ENCODE measurements around the gene FSIP2. TPM values are rescaled to one million over a fixed set of nuclear protein-coding genes. Genes with fewer than 3 reads are reported as not detected.

The FSIP2 gene
- total RNA-seq, 1 experiment from 2014 or later: not detected

- Histone ChIP-seq H3K79me2 (ENCODE audit: low read length) (no peaks in the 10 kb centered on the region), H3K9me2 (replicated peaks; ENCODE audit: insufficient read depth, low read length) (no peaks in the 10 kb centered on the region), H2AFZ (ENCODE audit: low read length) (no peak overlapping the region), H3K27ac (ENCODE audit: low read length) (no peak overlapping the region), H3K36me3 (ENCODE audit: insufficient read depth, low read length) (no peaks in the 10 kb centered on the region), H3K4me1 (ENCODE audit: low read length) (no peaks in the 10 kb centered on the region), H3K9ac (ENCODE audit: low read length) (no peak overlapping the region), H3K4me2 (ENCODE audit: low read depth, low read length, poor library complexity, severe bottlenecking) (no peak overlapping the region), H4K20me1 (ENCODE audit: insufficient read depth, low read depth, low read length) (no peaks in the 10 kb centered on the region), H3K27me3 (ENCODE audit: low read length) (no peaks in the 10 kb centered on the region), H3K9me3 (ENCODE audit: low read length) (peaks cover 22% of the 10 kb centered on the region), H3K4me3 (ENCODE audit: low read length) (no peak overlapping the region)
- DNase-seq: no peak
Observed at GRCh38 chr2:185813707-185814106, 75.1 kb downstream of the FSIP2 start.

- H3K9me2 ChIP-seq (replicated peaks; ENCODE audit: insufficient read depth, low read length): no peaks in the 10 kb centered on the region
- peaks cover 18% of the 10 kb centered on the region for H3K9me3 ChIP-seq (ENCODE audit: low read length)
- DNase-seq: no peak
- H3K4me1 ChIP-seq (ENCODE audit: low read length): no peaks in the 10 kb centered on the region
- no peaks in the 10 kb centered on the region for H3K36me3 ChIP-seq (ENCODE audit: insufficient read depth, low read length)
- H3K4me3 ChIP-seq (ENCODE audit: low read length): no peak overlapping the region
- no peak overlapping the region for H2AFZ ChIP-seq (ENCODE audit: low read length)
- no peak overlapping the region for H3K4me2 ChIP-seq (ENCODE audit: low read depth, low read length, poor library complexity, severe bottlenecking)
- no peaks in the 10 kb centered on the region for H3K27me3 ChIP-seq (ENCODE audit: low read length)
- H3K9ac ChIP-seq (ENCODE audit: low read length): no peak overlapping the region
- no peaks in the 10 kb centered on the region for H4K20me1 ChIP-seq (ENCODE audit: insufficient read depth, low read depth, low read length)
- no peaks in the 10 kb centered on the region for H3K79me2 ChIP-seq (ENCODE audit: low read length)
- no peak overlapping the region for H3K27ac ChIP-seq (ENCODE audit: low read length)
Observed at GRCh38 chr2:185817991-185818390, 79.4 kb downstream of the FSIP2 start.

- no peaks in the 10 kb centered on the region for H4K20me1 ChIP-seq (ENCODE audit: insufficient read depth, low read depth, low read length)
- H3K4me3 ChIP-seq (ENCODE audit: low read length): no peak overlapping the region
- H3K27ac ChIP-seq (ENCODE audit: low read length): no peak overlapping the region
- H3K79me2 ChIP-seq (ENCODE audit: low read length): no peaks in the 10 kb centered on the region
- H3K9me3 ChIP-seq (ENCODE audit: low read length): peaks cover 18% of the 10 kb centered on the region
- H3K9ac ChIP-seq (ENCODE audit: low read length): no peak overlapping the region
- no peak overlapping the region for H3K4me2 ChIP-seq (ENCODE audit: low read depth, low read length, poor library complexity, severe bottlenecking)
- no peak overlapping the region for H2AFZ ChIP-seq (ENCODE audit: low read length)
- H3K4me1 ChIP-seq (ENCODE audit: low read length): no peaks in the 10 kb centered on the region
- no peaks in the 10 kb centered on the region for H3K27me3 ChIP-seq (ENCODE audit: low read length)
- no peaks in the 10 kb centered on the region for H3K36me3 ChIP-seq (ENCODE audit: insufficient read depth, low read length)
- no peaks in the 10 kb centered on the region for H3K9me2 ChIP-seq (replicated peaks; ENCODE audit: insufficient read depth, low read length)
- DNase-seq: no peak
Observed at GRCh38 chr2:185821467-185821866, 82.9 kb downstream of the FSIP2 start.

GRCh38 chr2:185823773-185824172 lies 85.2 kb downstream of the FSIP2 start:
- no peak overlapping the region for H2AFZ ChIP-seq (ENCODE audit: low read length)
- no peaks in the 10 kb centered on the region for H3K9me2 ChIP-seq (replicated peaks; ENCODE audit: insufficient read depth, low read length)
- DNase-seq: no peak
- no peaks in the 10 kb centered on the region for H3K36me3 ChIP-seq (ENCODE audit: insufficient read depth, low read length)
- no peaks in the 10 kb centered on the region for H3K4me1 ChIP-seq (ENCODE audit: low read length)
- no peak overlapping the region for H3K4me2 ChIP-seq (ENCODE audit: low read depth, low read length, poor library complexity, severe bottlenecking)
- H3K27ac ChIP-seq (ENCODE audit: low read length): no peak overlapping the region
- no peaks in the 10 kb centered on the region for H3K27me3 ChIP-seq (ENCODE audit: low read length)
- H3K4me3 ChIP-seq (ENCODE audit: low read length): no peak overlapping the region
- no peaks in the 10 kb centered on the region for H4K20me1 ChIP-seq (ENCODE audit: insufficient read depth, low read depth, low read length)
- H3K79me2 ChIP-seq (ENCODE audit: low read length): no peaks in the 10 kb centered on the region
- no peak overlapping the region for H3K9ac ChIP-seq (ENCODE audit: low read length)
- peaks cover 8% of the 10 kb centered on the region; the same call in 1 of the 2 replicates for H3K9me3 ChIP-seq (ENCODE audit: low read length)

- no peaks in the 10 kb centered on the region for H3K36me3 ChIP-seq (ENCODE audit: insufficient read depth, low read length)
- H3K9me2 ChIP-seq (replicated peaks; ENCODE audit: insufficient read depth, low read length): no peaks in the 10 kb centered on the region
- no peaks in the 10 kb centered on the region for H4K20me1 ChIP-seq (ENCODE audit: insufficient read depth, low read depth, low read length)
- H3K27ac ChIP-seq (ENCODE audit: low read length): no peak overlapping the region
- no peak overlapping the region for H3K9ac ChIP-seq (ENCODE audit: low read length)
- no peak overlapping the region for H3K4me2 ChIP-seq (ENCODE audit: low read depth, low read length, poor library complexity, severe bottlenecking)
- no peaks in the 10 kb centered on the region for H3K4me1 ChIP-seq (ENCODE audit: low read length)
- H2AFZ ChIP-seq (ENCODE audit: low read length): no peak overlapping the region
- no peak for DNase-seq
- no peak overlapping the region for H3K4me3 ChIP-seq (ENCODE audit: low read length)
- no peaks in the 10 kb centered on the region for H3K27me3 ChIP-seq (ENCODE audit: low read length)
- 0 out of 2 replicates have a peak, but pooled peaks cover 4% of the 10 kb centered on the region for H3K9me3 ChIP-seq (ENCODE audit: low read length)
- no peaks in the 10 kb centered on the region for H3K79me2 ChIP-seq (ENCODE audit: low read length)
Observed at GRCh38 chr2:185825557-185825956, 87.0 kb downstream of the FSIP2 start.

GRCh38 chr2:185828326-185828725 lies 89.7 kb downstream of the FSIP2 start:
- DNase-seq: no peak
- Histone ChIP-seq H3K4me2 (ENCODE audit: low read depth, low read length, poor library complexity, severe bottlenecking) (no peak overlapping the region), H3K27ac (ENCODE audit: low read length) (no peak overlapping the region), H2AFZ (ENCODE audit: low read length) (no peak overlapping the region), H3K27me3 (ENCODE audit: low read length) (no peaks in the 10 kb centered on the region), H3K36me3 (ENCODE audit: insufficient read depth, low read length) (no peaks in the 10 kb centered on the region), H3K9ac (ENCODE audit: low read length) (no peak overlapping the region), H3K9me2 (replicated peaks; ENCODE audit: insufficient read depth, low read length) (no peaks in the 10 kb centered on the region), H3K9me3 (ENCODE audit: low read length) (peaks cover 8% of the 10 kb centered on the region; the same call in 1 of the 2 replicates), H3K4me3 (ENCODE audit: low read length) (no peak overlapping the region), H3K4me1 (ENCODE audit: low read length) (no peaks in the 10 kb centered on the region), H3K79me2 (ENCODE audit: low read length) (no peaks in the 10 kb centered on the region), H4K20me1 (ENCODE audit: insufficient read depth, low read depth, low read length) (no peaks in the 10 kb centered on the region)

GRCh38 chr2:185833864-185834263 lies 95.3 kb downstream of the FSIP2 start:
- peaks cover 15% of the 10 kb centered on the region for H3K9me3 ChIP-seq (ENCODE audit: low read length)
- no peak for DNase-seq
- H3K36me3 ChIP-seq (ENCODE audit: insufficient read depth, low read length): no peaks in the 10 kb centered on the region
- no peaks in the 10 kb centered on the region for H3K9me2 ChIP-seq (replicated peaks; ENCODE audit: insufficient read depth, low read length)
- no peaks in the 10 kb centered on the region for H3K79me2 ChIP-seq (ENCODE audit: low read length)
- no peak overlapping the region for H2AFZ ChIP-seq (ENCODE audit: low read length)
- no peak overlapping the region for H3K9ac ChIP-seq (ENCODE audit: low read length)
- no peaks in the 10 kb centered on the region for H3K27me3 ChIP-seq (ENCODE audit: low read length)
- H4K20me1 ChIP-seq (ENCODE audit: insufficient read depth, low read depth, low read length): no peaks in the 10 kb centered on the region
- H3K27ac ChIP-seq (ENCODE audit: low read length): no peak overlapping the region
- no peak overlapping the region for H3K4me2 ChIP-seq (ENCODE audit: low read depth, low read length, poor library complexity, severe bottlenecking)
- H3K4me1 ChIP-seq (ENCODE audit: low read length): no peaks in the 10 kb centered on the region
- no peak overlapping the region for H3K4me3 ChIP-seq (ENCODE audit: low read length)

- Histone ChIP-seq H3K9ac (ENCODE audit: low read length) (no peak overlapping the region), H3K4me2 (ENCODE audit: low read depth, low read length, poor library complexity, severe bottlenecking) (no peak overlapping the region), H3K79me2 (ENCODE audit: low read length) (no peaks in the 10 kb centered on the region), H4K20me1 (ENCODE audit: insufficient read depth, low read depth, low read length) (no peaks in the 10 kb centered on the region), H3K36me3 (ENCODE audit: insufficient read depth, low read length) (no peaks in the 10 kb centered on the region), H3K4me1 (ENCODE audit: low read length) (no peaks in the 10 kb centered on the region), H3K9me3 (ENCODE audit: low read length) (peaks cover 18% of the 10 kb centered on the region), H3K27ac (ENCODE audit: low read length) (no peak overlapping the region), H3K4me3 (ENCODE audit: low read length) (no peak overlapping the region), H3K9me2 (replicated peaks; ENCODE audit: insufficient read depth, low read length) (no peaks in the 10 kb centered on the region), H2AFZ (ENCODE audit: low read length) (no peak overlapping the region), H3K27me3 (ENCODE audit: low read length) (no peaks in the 10 kb centered on the region)
- no peak for DNase-seq
Observed at GRCh38 chr2:185835974-185836373, 97.4 kb downstream of the FSIP2 start.

GRCh38 chr2:185854885-185855284 lies 116.3 kb downstream of the FSIP2 start:
- Histone ChIP-seq H3K4me1 (ENCODE audit: low read length) (no peaks in the 10 kb centered on the region), H3K27me3 (ENCODE audit: low read length) (no peaks in the 10 kb centered on the region), H3K36me3 (ENCODE audit: insufficient read depth, low read length) (no peaks in the 10 kb centered on the region), H3K4me2 (ENCODE audit: low read depth, low read length, poor library complexity, severe bottlenecking) (no peak overlapping the region), H3K27ac (ENCODE audit: low read length) (no peak overlapping the region), H3K9me3 (ENCODE audit: low read length) (peaks cover 22% of the 10 kb centered on the region), H3K4me3 (ENCODE audit: low read length) (no peak overlapping the region), H3K79me2 (ENCODE audit: low read length) (no peaks in the 10 kb centered on the region), H2AFZ (ENCODE audit: low read length) (no peak overlapping the region), H3K9ac (ENCODE audit: low read length) (no peak overlapping the region), H4K20me1 (ENCODE audit: insufficient read depth, low read depth, low read length) (no peaks in the 10 kb centered on the region), H3K9me2 (replicated peaks; ENCODE audit: insufficient read depth, low read length) (no peaks in the 10 kb centered on the region; the same call in 1 of the 2 replicates)
- DNase-seq: no peak
